Measurements from ENCODE around the gene EFNA2. TPM values are rescaled to one million over a fixed set of nuclear protein-coding genes. Genes with fewer than 3 reads are reported as not detected.

Gene EFNA2
- total RNA-seq, 1 donor from 2014 or later = 15.0 TPM

DNA sequence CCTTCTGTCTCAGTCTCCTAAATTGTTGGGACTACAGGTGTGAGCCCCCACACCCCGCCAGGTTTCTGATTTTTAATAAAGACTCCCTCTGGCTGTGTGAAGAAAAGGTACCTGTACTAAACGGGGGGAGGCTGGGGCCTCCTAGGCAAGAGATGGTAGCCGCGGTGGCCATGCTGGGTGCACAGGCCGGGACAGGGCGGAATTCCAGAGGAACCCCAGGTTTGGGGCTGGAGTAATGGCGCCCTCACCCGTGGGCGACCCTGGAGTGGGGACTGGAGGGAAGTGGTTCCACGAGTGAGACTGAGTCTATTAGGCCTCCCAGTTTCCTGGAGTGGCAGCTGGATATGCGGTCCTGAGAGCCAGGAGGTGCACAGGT, 46.3 kb upstream of the EFNA2 start:
- H3K9me3 Mint-ChIP-seq = no peaks in the 10 kb centered on the region
- TF ChIP-seq, protein P1, sequence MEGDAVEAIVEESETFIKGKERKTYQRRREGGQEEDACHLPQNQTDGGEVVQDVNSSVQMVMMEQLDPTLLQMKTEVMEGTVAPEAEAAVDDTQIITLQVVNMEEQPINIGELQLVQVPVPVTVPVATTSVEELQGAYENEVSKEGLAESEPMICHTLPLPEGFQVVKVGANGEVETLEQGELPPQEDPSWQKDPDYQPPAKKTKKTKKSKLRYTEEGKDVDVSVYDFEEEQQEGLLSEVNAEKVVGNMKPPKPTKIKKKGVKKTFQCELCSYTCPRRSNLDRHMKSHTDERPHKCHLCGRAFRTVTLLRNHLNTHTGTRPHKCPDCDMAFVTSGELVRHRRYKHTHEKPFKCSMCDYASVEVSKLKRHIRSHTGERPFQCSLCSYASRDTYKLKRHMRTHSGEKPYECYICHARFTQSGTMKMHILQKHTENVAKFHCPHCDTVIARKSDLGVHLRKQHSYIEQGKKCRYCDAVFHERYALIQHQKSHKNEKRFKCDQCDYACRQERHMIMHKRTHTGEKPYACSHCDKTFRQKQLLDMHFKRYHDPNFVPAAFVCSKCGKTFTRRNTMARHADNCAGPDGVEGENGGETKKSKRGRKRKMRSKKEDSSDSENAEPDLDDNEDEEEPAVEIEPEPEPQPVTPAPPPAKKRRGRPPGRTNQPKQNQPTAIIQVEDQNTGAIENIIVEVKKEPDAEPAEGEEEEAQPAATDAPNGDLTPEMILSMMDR (IDR thresholded peaks at IDR 0.05; ENCODE audit: unreplicated experiment) = no peak
- H3K36me3 Mint-ChIP-seq = no peaks in the 10 kb centered on the region
- no peak for DNase-seq (ENCODE audit: low spot score in 2 of 2, unreplicated experiment in 2 of 2)
- peak overlapping the region; percentile 80 for H3K27ac Mint-ChIP-seq
- peak overlapping the region; percentile 72 for H3K4me3 Mint-ChIP-seq
- peaks cover 21% of the 10 kb centered on the region for H3K4me1 Mint-ChIP-seq
- no peaks in the 10 kb centered on the region for H3K27me3 Mint-ChIP-seq (ENCODE audit: low read depth)

DNA sequence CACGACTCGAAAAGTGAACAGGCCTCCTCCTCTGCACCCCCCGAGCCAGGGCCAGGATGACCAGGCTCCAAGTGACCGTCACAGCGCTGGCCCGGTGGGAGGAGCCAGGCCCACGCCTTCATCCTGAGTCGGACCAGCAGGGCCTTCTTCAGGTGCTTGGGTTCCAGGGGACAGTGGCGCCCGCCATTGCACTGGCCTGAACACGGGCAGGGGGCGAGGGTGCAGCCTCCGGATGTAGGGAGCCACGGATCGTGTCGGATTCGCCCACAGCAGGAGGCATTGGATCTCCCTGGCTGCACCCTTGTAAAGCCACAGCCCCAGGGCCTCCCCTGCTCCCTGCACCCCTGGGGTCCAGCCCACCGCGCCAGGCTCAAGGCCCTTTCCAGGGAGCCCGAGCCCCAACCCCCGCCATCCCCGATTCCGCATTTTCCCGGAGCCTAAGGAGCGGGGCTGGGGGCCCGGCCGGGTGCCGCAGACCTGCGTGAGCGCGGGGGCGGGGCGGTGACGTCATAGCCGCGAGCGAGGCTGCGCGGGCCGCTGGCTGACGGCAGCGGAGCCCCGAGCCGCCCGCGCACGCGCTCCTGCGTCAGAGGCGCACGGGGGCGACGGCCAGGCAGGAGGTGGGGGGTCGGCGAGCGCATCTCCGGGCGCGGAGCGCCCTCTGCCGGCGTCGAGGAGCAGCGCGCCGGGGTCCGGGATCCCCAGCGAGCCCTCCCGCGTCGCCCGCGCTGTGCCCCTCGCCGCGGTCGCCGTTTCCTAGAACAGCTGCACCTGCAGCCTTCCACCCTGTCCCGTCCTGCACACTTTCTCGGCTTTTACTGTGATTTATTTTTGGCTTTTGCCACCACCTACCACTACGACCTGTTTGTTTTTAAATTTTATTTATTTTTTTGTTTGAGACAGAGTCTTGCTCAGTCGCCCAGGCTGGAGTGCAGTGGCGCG, 45.6 kb upstream of the EFNA2 start:
- peak; percentile 96 to 97 for DNase-seq (ENCODE audit: low spot score in 2 of 2, unreplicated experiment in 2 of 2)
- peak overlapping the region; percentile 80 for H3K27ac Mint-ChIP-seq
- peaks cover 24% of the 10 kb centered on the region for H3K4me1 Mint-ChIP-seq
- TF ChIP-seq, protein P1 (IDR thresholded peaks at IDR 0.05; ENCODE audit: unreplicated experiment) = peak; percentile 88
- H3K27me3 Mint-ChIP-seq (ENCODE audit: low read depth) = no peaks in the 10 kb centered on the region
- no peaks in the 10 kb centered on the region for H3K36me3 Mint-ChIP-seq
- H3K9me3 Mint-ChIP-seq = no peaks in the 10 kb centered on the region
- peak overlapping the region; percentile 72 for H3K4me3 Mint-ChIP-seq

DNA sequence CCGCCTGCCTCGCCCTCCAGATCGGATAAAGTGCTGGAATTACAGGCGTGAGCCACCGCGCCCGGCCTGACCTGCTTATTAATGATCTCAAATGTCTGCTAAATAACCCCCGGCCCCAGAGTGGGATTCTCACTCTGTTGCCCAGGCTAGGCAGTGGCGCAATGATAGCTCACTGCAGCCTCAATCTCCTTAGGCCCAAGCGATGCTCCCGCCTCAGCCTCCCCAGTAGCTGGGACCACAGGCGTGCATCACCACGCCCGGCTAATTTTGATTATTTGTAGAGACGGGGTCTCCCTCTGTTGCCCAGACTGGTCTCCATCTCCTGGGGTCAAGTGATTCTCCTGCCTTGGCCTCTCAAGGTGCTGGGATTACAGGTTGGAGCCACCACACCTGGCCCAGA, 44.7 kb upstream of the EFNA2 start:
- H3K36me3 Mint-ChIP-seq = no peaks in the 10 kb centered on the region
- no peaks in the 10 kb centered on the region for H3K9me3 Mint-ChIP-seq
- peak overlapping the region; percentile 92 for H3K27ac Mint-ChIP-seq
- H3K4me3 Mint-ChIP-seq = peak overlapping the region; percentile 72
- TF ChIP-seq, protein P1 (IDR thresholded peaks at IDR 0.05; ENCODE audit: unreplicated experiment) = no peak
- H3K27me3 Mint-ChIP-seq (ENCODE audit: low read depth) = no peaks in the 10 kb centered on the region
- H3K4me1 Mint-ChIP-seq = peaks cover 24% of the 10 kb centered on the region
- no peak for DNase-seq (ENCODE audit: low spot score in 2 of 2, unreplicated experiment in 2 of 2)

DNA sequence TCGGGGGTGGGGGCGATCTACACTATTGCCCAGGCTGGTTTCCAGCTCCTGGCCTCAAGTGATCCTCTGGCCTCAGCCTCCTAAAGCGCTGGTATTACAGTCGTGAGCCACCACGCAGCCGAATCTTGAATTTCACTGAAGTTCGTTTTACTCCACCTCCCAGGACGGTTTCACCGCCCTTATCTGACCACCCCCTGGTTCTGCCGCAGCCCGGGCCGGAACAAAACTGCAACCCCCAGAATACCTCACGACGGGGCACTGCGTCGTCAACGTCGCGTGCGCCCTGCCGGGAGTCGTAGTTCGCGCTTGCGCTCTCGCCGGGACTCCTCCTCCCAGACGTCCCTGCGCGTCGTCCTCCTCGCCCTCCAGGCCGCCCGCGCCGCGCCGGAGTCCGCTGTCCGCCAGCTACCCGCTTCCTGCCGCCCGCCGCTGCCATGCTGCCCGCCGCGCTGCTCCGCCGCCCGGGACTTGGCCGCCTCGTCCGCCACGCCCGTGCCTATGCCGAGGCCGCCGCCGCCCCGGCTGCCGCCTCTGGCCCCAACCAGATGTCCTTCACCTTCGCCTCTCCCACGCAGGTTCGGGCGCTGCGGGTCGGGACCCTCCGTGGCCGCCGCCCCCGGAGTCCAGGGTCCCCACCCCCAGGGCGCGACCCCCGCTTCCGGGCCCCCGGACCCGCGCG, 44.1 kb upstream of the EFNA2 start, which contains the start of gene ATP5F1D:
ATP5F1D (plus strand) TSS at position 335 of the 679 bp plus-strand sequence; CDS start at position 435, 100 bp downstream.
- Mint-ChIP-seq H3K4me3 (peak within 1 kb of the TSS; percentile 76), H3K9me3 (no peaks in the 10 kb centered on the region), H3K27me3 (ENCODE audit: low read depth) (no peaks in the 10 kb centered on the region), H3K27ac (peak within 1 kb of the TSS; percentile 92), H3K36me3 (no peaks in the 10 kb centered on the region), H3K4me1 (peaks cover 24% of the 10 kb centered on the region)
- TF ChIP-seq, protein P1 (IDR thresholded peaks at IDR 0.05; ENCODE audit: unreplicated experiment) = no peak
- peak; percentile 84 to 85 for DNase-seq (ENCODE audit: low spot score in 2 of 2, unreplicated experiment in 2 of 2)

DNA sequence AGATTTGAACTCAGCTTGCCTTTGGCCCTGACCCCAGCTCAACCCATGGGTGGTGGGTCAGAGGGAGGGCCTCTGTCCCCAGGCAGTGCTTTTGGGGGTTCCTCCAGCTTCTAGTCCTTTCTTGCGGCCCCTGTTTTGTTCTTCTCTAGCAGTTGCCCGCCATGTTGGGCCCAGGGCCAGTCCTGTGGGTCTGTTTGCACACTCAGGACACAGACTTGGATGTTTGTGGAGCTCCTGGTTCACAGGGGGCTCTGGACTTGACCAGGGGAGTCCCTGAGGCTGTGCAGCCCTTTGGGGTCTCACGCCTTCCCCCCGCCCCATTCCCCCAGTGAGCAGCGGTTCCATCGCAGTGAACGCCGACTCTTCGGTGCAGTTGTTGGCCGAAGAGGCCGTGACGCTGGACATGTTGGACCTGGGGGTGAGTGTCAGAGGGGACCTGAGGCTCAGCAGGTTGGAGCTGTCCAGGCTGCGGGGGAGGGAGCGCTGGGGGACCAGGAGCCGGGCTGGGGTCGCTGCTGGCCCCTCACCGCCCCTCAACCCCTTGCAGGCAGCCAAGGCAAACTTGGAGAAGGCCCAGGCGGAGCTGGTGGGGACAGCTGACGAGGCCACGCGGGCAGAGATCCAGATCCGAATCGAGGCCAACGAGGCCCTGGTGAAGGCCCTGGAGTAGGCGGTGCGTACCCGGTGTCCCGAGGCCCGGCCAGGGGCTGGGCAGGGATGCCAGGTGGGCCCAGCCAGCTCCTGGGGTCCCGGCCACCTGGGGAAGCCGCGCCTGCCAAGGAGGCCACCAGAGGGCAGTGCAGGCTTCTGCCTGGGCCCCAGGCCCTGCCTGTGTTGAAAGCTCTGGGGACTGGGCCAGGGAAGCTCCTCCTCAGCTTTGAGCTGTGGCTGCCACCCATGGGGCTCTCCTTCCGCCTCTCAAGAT, 41.6 kb upstream of the EFNA2 start:
- DNase-seq (ENCODE audit: low spot score in 2 of 2, unreplicated experiment in 2 of 2) = peak; percentile 76 to 90
- Mint-ChIP-seq H3K4me1 (peaks cover 15% of the 10 kb centered on the region), H3K9me3 (no peaks in the 10 kb centered on the region), H3K27me3 (ENCODE audit: low read depth) (no peaks in the 10 kb centered on the region), H3K36me3 (no peaks in the 10 kb centered on the region), H3K27ac (peak overlapping the region; percentile 77), H3K4me3 (peak overlapping the region; percentile 47)
- TF ChIP-seq, protein P1 (IDR thresholded peaks at IDR 0.05; ENCODE audit: unreplicated experiment) = peak; percentile 77

Data from mesothelial cell of epicardium (in vitro differentiated cells).